ENCODE results near the gene GGNBP2.
A peak's percentile ranks its signal among the peaks of the same experiment; 100 is the strongest.

Gene GGNBP2

DNA sequence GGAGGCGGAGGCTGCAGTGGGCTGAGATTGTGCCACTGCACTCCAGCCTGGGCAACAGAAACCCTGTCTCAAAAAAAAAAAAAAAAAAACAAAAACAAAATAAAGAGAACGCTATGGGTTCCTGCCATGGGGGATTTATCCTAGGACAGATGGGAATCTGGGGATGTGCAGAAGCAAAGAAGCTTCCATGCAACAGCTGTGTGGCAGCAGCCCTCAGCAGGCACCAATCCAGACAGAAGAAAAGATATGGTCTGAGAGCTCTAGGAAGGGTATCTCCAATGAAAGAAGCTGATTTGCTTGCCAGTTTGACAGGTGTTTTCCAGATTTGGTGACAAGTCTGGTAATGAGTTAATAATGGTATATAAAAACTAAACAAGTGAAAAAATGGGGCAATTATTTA lies 21.6 kb upstream of the GGNBP2 start:
- DNase-seq = no peak

GRCh38 chr17:36524428-36524876 lies 20.3 kb upstream of the GGNBP2 start:
- DNase-seq = no peak

DNA sequence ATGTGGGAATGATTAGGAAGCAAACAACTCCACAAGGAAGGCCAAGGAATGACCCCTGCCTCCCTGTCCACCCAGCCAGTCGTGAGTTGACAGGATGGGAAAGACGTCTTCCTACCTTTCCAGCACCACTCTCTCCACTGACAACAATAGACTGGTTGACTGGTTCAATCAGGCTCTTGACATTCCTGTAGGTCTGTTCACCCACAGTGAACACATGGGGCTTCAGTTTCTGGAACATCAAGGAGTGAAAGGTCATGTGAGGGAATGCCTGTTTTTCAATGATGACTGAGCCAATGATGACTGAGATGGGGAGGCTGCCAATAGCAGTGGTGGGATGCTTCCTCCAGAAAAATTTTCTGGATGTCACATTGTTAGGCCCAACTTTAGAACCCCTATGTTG lies 19.6 kb upstream of the GGNBP2 start:
- no peak for DNase-seq

DNA sequence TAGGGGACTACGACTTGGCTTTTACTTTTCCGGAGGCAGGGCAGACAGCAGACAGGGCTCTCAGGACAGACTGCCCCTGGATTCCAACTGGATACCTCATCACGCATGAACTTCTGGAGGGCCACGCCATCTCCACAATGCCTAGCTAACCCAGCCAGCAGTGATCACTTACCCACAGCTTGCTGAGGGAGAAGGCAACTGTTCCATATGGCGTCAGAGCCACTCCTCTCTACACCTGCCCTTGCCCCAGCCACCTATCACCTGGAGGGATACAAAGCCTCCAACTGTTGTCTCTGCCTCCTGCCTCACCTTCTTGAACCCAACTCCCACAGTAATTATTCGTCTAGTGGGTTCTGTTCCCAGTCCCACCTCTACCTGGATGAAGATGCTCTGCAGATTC lies 18.8 kb upstream of the GGNBP2 start:
- DNase-seq = no peak

- DNase-seq = no peak
Observed at GRCh38 chr17:36527621-36528250, 17.0 kb upstream of the GGNBP2 start.

DNA sequence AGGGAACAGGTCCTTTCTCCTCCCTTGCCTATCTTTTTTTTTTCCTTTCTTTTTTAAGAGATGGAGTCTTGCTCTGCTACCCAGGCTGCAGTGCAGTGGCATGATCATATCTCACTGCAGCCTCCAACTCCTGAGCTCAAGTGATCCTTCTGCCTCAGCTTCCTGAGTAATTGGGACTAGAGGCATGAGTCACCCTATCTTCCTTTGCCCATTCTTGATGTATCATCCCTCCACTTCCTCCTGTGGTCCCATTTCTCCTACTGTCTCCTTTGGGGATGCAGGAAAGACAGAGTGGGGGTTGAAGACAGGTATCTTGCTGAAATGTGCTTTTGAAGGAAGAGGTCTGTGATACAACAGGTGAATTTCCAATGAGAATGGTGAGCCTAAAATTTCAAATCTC lies 15.6 kb upstream of the GGNBP2 start:
- no peak for DNase-seq

- DNase-seq = no peak
Observed at GRCh38 chr17:36532435-36532975, 12.2 kb upstream of the GGNBP2 start.

- DNase-seq = peak; percentile 59
Observed at GRCh38 chr17:36533935-36534839, 10.5 kb upstream of the GGNBP2 start.

DNA sequence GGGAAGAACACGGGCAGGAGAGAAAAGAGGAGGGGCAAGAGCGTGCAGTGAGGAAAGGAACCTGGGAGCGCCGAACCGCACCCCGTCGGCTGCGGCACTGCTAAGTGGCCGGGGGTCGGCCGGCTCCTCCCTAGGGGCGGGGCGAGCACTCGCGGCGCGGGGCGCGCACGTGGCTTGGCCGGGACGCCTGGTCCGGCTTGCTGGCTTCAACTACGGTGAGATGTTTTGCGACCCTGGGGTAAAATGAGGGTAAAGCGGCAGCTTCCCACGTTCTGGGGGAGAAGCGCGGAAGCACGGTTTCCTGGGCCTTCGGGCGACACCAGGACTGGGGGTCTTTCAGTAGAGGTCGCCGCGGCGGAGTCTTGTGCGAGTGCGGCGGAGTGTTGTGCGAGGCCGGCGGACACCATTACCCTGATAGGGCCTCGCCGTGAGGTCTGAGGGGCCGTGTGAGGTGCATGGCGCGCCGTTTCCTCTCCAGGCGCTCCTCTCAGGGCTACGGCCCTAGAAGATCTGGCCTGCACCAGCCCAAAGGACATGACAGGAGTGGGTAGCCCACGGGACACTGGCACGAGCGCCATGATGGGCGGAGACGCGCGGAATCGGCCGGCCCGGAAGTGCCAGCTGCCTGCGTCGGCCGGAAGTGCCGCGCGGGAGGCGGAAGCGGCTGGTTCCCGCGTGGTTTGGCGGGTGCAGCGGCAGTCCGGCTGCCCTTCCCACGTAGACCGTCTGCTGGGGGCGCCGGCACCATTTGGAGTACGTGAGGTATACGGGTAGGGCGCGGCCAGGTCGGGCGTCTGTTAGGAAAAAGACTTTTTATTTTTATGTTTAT lies 9.7 kb upstream of the GGNBP2 start, which contains the start of the genes MYO19 and PIGW:
Gene MYO19, minus strand, starts transcription at position 29 of the 829 bp plus-strand sequence. CDS start 2,330 bp downstream, outside the sequence.
Gene PIGW, plus strand, starts transcription at position 148 of the 829 bp plus-strand sequence. CDS start 2,115 bp downstream, outside the sequence.
- peak; percentile 87 for DNase-seq

DNA sequence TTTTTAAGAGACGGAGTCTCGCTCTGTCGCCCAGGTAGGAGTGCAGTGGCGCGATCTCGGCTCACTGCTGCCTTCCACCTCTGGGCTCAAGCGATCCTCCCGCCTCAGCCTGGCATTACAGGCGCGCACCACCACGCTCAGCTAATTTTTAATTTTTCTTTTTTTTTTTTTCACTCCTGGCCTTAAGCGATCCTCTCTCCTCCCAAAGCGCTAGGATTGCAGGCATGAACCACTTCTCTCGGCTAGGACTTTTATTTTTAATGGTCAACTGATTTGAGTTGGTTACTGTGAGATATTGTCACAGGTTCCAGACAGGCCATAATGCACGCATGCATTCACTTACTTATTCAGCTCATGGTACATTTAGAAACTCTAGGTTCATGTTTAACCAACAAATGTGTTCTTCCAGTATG lies 9.0 kb upstream of the GGNBP2 start:
- DNase-seq = no peak

DNA sequence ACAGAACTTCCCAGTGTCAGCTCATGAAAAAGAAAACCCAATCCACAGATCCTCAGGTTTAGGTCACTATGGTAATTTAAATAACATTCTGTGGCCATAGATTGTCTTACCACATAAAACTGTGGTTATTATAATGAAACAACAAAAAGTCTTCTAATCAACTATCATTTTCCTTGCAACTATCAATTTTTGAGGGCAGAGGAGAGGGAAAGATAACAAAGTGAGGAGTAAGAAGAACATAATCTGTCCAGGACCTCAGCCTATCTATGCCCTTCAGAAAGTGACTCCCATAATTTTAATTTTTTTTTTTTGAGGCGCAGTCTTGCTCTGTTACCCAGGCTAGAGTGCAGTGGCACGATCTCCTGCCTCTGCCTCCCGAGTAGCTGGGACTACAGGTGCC lies 4.0 kb upstream of the GGNBP2 start:
- DNase-seq = no peak

DNA sequence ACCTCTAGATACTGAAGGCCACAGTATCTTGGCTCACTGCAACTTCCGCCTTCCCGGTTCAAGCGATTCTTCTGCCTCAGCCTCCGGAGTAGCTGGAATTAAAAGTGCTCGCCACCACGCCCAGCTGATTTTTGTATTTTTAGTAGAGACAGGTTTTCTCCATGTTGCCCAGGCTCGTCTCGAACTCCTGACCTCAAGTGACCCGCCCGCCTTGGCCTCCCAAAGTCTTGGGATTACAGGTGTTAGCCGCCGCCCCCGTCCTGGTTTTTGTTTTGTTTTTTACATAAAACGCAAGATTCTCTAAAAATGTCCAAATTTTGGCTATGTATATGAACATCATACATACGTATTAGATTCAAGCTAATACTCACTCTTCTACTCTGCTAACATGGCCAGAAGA lies 2.0 kb upstream of the GGNBP2 start:
- DNase-seq = no peak

DNA sequence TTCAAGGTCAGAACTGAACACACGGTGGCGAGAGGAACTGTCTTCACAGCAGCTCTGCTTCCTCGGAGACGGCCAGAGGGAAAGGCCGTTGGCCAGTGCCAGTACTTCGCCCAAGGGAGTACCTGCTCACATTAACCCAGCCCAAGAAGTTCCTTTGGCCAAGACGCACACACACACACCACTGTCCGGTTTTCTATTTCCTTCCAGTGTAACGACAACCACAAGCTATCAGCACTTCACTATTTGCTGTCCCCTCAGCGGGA lies 744 bp upstream of the GGNBP2 start:
- no peak for DNase-seq

GRCh38 chr17:36545077-36545464 lies 352 bp downstream of the GGNBP2 start:
- DNase-seq = peak; percentile 92

DNA sequence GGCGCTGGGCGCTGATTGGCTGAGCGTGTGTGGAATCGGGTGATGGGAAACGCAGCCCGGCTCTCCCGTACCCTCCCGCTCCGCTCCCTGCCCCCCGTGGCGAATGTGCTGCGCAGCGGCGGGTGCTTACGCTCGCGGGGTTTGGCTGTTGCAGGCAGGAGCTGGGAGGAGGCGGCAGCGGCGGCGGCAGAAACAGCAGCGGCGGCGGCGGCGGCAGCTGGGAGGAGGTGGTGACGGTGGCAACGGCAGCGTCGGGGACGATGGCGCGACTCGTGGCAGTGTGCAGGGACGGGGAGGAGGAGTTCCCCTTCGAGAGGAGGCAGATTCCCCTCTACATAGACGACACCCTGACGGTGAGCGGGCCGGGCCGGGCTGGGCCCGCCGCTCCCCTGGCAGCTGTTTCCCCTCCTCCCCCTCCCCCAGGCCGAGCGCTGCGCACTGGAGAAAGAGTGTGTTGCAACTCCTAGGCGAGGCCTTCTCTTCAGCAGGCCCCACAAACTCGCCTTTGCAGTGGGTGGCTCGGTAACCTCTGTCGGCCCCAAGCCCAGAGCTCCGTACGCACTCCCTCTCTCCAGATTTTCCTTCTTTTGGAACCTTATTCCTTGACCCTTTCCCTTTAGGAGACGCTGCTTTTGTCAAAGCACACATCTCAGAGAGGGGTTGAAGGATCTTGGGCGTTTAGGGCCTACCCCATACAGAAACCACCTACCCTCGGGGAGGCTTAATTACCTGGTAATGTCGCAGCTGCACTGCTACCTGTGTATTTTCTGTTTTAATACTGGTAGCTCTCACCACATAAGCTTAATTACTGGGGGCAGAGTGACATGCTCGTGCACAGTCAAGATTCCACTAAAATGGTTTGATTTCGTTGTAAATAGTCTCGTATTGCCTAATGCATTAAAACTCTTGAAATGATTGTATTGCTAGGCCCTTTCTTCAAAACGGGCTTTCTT lies 1.0 kb downstream of the GGNBP2 start:
- DNase-seq = no peak

GRCh38 chr17:36546418-36547093 lies 1.8 kb downstream of the GGNBP2 start:
- no peak for DNase-seq

- DNase-seq = no peak
Observed at GRCh38 chr17:36547776-36548175, 3.1 kb downstream of the GGNBP2 start.

GRCh38 chr17:36550491-36551417 lies 6.0 kb downstream of the GGNBP2 start:
- DNase-seq = no peak

DNA sequence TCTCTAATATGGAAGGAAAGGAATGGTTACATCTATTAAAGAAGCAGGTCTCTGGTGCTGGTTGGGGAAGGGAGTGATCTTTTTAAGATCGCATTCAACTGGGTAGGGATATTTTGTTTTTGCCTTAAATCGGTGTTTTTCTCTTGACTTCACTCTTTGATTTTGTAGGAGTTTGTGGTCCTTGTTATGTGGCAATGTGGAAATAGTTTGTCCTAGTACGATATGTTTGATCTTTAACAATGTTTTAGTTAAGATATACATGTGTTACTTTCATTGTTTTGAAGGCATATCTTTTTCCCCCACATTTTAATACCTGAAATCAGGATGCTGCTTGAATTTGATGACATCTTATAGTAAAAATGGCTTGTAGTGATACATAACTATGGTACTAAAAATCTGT lies 8.7 kb downstream of the GGNBP2 start:
- DNase-seq = no peak

GRCh38 chr17:36566081-36566480 lies 21.4 kb downstream of the GGNBP2 start:
- DNase-seq = no peak
